SK-N-SH (cell line): ENCODE data around the gene JMJD4.

ENCODE experiments used
- CTCF ChIP-seq: fragments of 200-600 bp; sonication (generic); IDR thresholded peaks from 2 replicates; pipeline ENCODE4 v1.6.1; 2017; ENCODE audit warnings: antibody characterized with exemption, mild to moderate bottlenecking, moderate library complexity
- NRF1 ChIP-seq: IDR thresholded peaks from 2 replicates; pipeline ENCODE4 v1.6.1; 2012; ENCODE audit warnings: low read depth, mild to moderate bottlenecking, low read length
- RAD21 ChIP-seq: IDR thresholded peaks from 2 replicates; pipeline ENCODE4 v1.6.1; 2012; ENCODE audit warnings: mild to moderate bottlenecking, low read length
- REST ChIP-seq: IDR thresholded peaks from 2 replicates; pipeline ENCODE4 v1.6.1; 2012; ENCODE audit warnings: mild to moderate bottlenecking, low read depth, low read length, moderate library complexity
- USF1 ChIP-seq: IDR thresholded peaks from 2 replicates; pipeline ENCODE4 v1.4.0; 2012; ENCODE audit warnings: low read depth, borderline replicate concordance

- TF ChIP-seq NRF1 (no peak), CTCF (no peak), RAD21 (no peak), USF1 (no peak), REST (no peak)
Observed at GRCh38 chr1:227760377-227760776, 25.3 kb upstream of the JMJD4 start.
